ENCODE results near the gene RNF183. TPM values are rescaled to one million over a fixed set of nuclear protein-coding genes. Genes with fewer than 3 reads are reported as not detected.

The RNF183 gene
- total and polyA plus RNA-seq, 4 donors = not detected

- no peaks in the 10 kb centered on the region for H3K36me3 ChIP-seq (ENCODE audit: control insufficient read depth in 1 of 2, insufficient read depth in 2 of 2, low read length in 1 of 2)
Measured at GRCh38 chr9:113322671-113323070, 19.5 kb upstream of the RNF183 start.

GRCh38 chr9:113320051-113320450 is 16.9 kb upstream of the RNF183 start:
- H3K27ac ChIP-seq (ENCODE audit: low read depth in 1 of 2, low read length in 2 of 2) = no peak overlapping the region
- H3K36me3 ChIP-seq (ENCODE audit: control insufficient read depth in 1 of 2, insufficient read depth in 2 of 2, low read length in 1 of 2) = no peaks in the 10 kb centered on the region
- 97 to 99% methylated on average over 3 of the region's 3 CpGs for WGBS, 2 donors
- no peaks in the 10 kb centered on the region for H3K27me3 ChIP-seq (ENCODE audit: control insufficient read depth in 1 of 2, insufficient read depth in 2 of 2, low read length in 1 of 2)
- no peak for DNase-seq
- intact Hi-C loops (cut with DNase I) = no loop called here
- no peak for ATAC-seq (ENCODE audit: low FRiP score)
- no peaks in the 10 kb centered on the region for H3K9me3 ChIP-seq (ENCODE audit: control insufficient read depth, low read length)
- H3K4me1 ChIP-seq (ENCODE audit: control insufficient read depth in 1 of 2, insufficient read depth in 2 of 2, low read length in 2 of 2) = peaks cover 0 to 2% of the 10 kb centered on the region in 2 donors
- H3K4me3 ChIP-seq (ENCODE audit: low read length in 2 of 2) = no peak overlapping the region

More at GRCh38 chr9:113322671-113323070, 19.5 kb upstream of the RNF183 start:
- no peaks in the 10 kb centered on the region for H3K27me3 ChIP-seq (ENCODE audit: control insufficient read depth in 1 of 2, insufficient read depth in 2 of 2, low read length in 1 of 2)
- no peak overlapping the region for H3K27ac ChIP-seq (ENCODE audit: low read depth in 1 of 2, low read length in 2 of 2)
- ATAC-seq (ENCODE audit: low FRiP score) (no peak), DNase-seq (no peak)
- intact Hi-C loops (cut with DNase I) = no loop called here
- H3K4me1 ChIP-seq (ENCODE audit: control insufficient read depth in 1 of 2, insufficient read depth in 2 of 2, low read length in 2 of 2) = no peaks in the 10 kb centered on the region
- 83 to 86% methylated on average over 6 of the region's 6 CpGs for whole genome bisulfite sequencing, 2 donors
- H3K9me3 ChIP-seq (ENCODE audit: control insufficient read depth, low read length) = no peaks in the 10 kb centered on the region
- H3K4me3 ChIP-seq (ENCODE audit: low read length in 2 of 2) = no peak overlapping the region

GRCh38 chr9:113319054-113319453 is 15.9 kb upstream of the RNF183 start:
- H3K36me3 ChIP-seq (ENCODE audit: control insufficient read depth in 1 of 2, insufficient read depth in 2 of 2, low read length in 1 of 2) = no peaks in the 10 kb centered on the region
- no peak overlapping the region for H3K27ac ChIP-seq (ENCODE audit: low read depth in 1 of 2, low read length in 2 of 2)
- ATAC-seq (ENCODE audit: low FRiP score) = no peak

GRCh38 chr9:113317777-113318176 is 14.6 kb upstream of the RNF183 start:
- WGBS, 2 donors = 46 to 49% methylated on average over 2 of the region's 2 CpGs
- H3K9me3 ChIP-seq (ENCODE audit: control insufficient read depth, low read length) = no peaks in the 10 kb centered on the region
- intact Hi-C loops (cut with DNase I) = loop anchor here in 1 of 2 donors (5.0 to 10.0 kb wide), 2 partner anchors 57 to 85 kb away; partner anchors contain the start of genes ALAD and HDHD3
- no peak overlapping the region for H3K4me3 ChIP-seq (ENCODE audit: low read length in 2 of 2)
- DNase-seq (no peak), ATAC-seq (ENCODE audit: low FRiP score) (no peak)
- H3K36me3 ChIP-seq (ENCODE audit: control insufficient read depth in 1 of 2, insufficient read depth in 2 of 2, low read length in 1 of 2) = no peaks in the 10 kb centered on the region
- H3K4me1 ChIP-seq (ENCODE audit: control insufficient read depth in 1 of 2, insufficient read depth in 2 of 2, low read length in 2 of 2) = peaks cover 0 to 2% of the 10 kb centered on the region in 2 donors
- no peaks in the 10 kb centered on the region for H3K27me3 ChIP-seq (ENCODE audit: control insufficient read depth in 1 of 2, insufficient read depth in 2 of 2, low read length in 1 of 2)
- no peak overlapping the region for H3K27ac ChIP-seq (ENCODE audit: low read depth in 1 of 2, low read length in 2 of 2)

More at GRCh38 chr9:113319054-113319453, 15.9 kb upstream of the RNF183 start:
- no peak for DNase-seq
- H3K9me3 ChIP-seq (ENCODE audit: control insufficient read depth, low read length) = no peaks in the 10 kb centered on the region
- no peak overlapping the region for H3K4me3 ChIP-seq (ENCODE audit: low read length in 2 of 2)
- H3K27me3 ChIP-seq (ENCODE audit: control insufficient read depth in 1 of 2, insufficient read depth in 2 of 2, low read length in 1 of 2) = no peaks in the 10 kb centered on the region
- intact Hi-C loops (cut with DNase I) = loop anchor here in 1 of 2 donors (5.0 to 10.0 kb wide), 2 partner anchors 56 to 83 kb away; partner anchors contain the start of genes ALAD and HDHD3
- WGBS, 2 donors = 90 to 94% methylated on average over 2 of the region's 2 CpGs
- H3K4me1 ChIP-seq (ENCODE audit: control insufficient read depth in 1 of 2, insufficient read depth in 2 of 2, low read length in 2 of 2) = peaks cover 0 to 2% of the 10 kb centered on the region in 2 donors

- 10 to 16% methylated on average over 4 of the region's 4 CpGs for WGBS, 2 donors
- Histone ChIP-seq H3K27me3 (ENCODE audit: control insufficient read depth in 1 of 2, insufficient read depth in 2 of 2, low read length in 1 of 2) (no peaks in the 10 kb centered on the region), H3K4me3 (ENCODE audit: low read length in 2 of 2) (no peak overlapping the region), H3K4me1 (ENCODE audit: control insufficient read depth in 1 of 2, insufficient read depth in 2 of 2, low read length in 2 of 2) (peaks cover 0 to 2% of the 10 kb centered on the region in 2 donors), H3K27ac (ENCODE audit: low read depth in 1 of 2, low read length in 2 of 2) (no peak overlapping the region), H3K9me3 (ENCODE audit: control insufficient read depth, low read length) (no peaks in the 10 kb centered on the region), H3K36me3 (ENCODE audit: control insufficient read depth in 1 of 2, insufficient read depth in 2 of 2, low read length in 1 of 2) (no peaks in the 10 kb centered on the region)
- intact Hi-C loops (cut with DNase I) = loop anchor here in 1 of 2 donors (5.0 to 10.0 kb wide), 2 partner anchors 59 to 86 kb away; partner anchors contain the start of genes ALAD and HDHD3
- ATAC-seq (ENCODE audit: low FRiP score) (peak; percentile 36), DNase-seq (no peak)
Measured at GRCh38 chr9:113316030-113316429, 12.9 kb upstream of the RNF183 start.

GRCh38 chr9:113315231-113315630 is 12.1 kb upstream of the RNF183 start:
- no peaks in the 10 kb centered on the region for H3K27me3 ChIP-seq (ENCODE audit: control insufficient read depth in 1 of 2, insufficient read depth in 2 of 2, low read length in 1 of 2)
- DNase-seq (no peak), ATAC-seq (ENCODE audit: low FRiP score) (no peak)
- no peaks in the 10 kb centered on the region for H3K9me3 ChIP-seq (ENCODE audit: control insufficient read depth, low read length)
- H3K27ac ChIP-seq (ENCODE audit: low read depth in 1 of 2, low read length in 2 of 2) = no peak overlapping the region
- H3K4me1 ChIP-seq (ENCODE audit: control insufficient read depth in 1 of 2, insufficient read depth in 2 of 2, low read length in 2 of 2) = peaks cover 0 to 2% of the 10 kb centered on the region in 2 donors
- no peaks in the 10 kb centered on the region for H3K36me3 ChIP-seq (ENCODE audit: control insufficient read depth in 1 of 2, insufficient read depth in 2 of 2, low read length in 1 of 2)
- H3K4me3 ChIP-seq (ENCODE audit: low read length in 2 of 2) = no peak overlapping the region
- intact Hi-C loops (cut with DNase I) = loop anchor here in 1 of 2 donors (5.0 to 10.0 kb wide), 2 partner anchors 60 to 87 kb away; partner anchors contain the start of genes ALAD and HDHD3

- Histone ChIP-seq H3K27ac (ENCODE audit: low read depth in 1 of 2, low read length in 2 of 2) (no peak overlapping the region), H3K36me3 (ENCODE audit: control insufficient read depth in 1 of 2, insufficient read depth in 2 of 2, low read length in 1 of 2) (no peaks in the 10 kb centered on the region), H3K27me3 (ENCODE audit: control insufficient read depth in 1 of 2, insufficient read depth in 2 of 2, low read length in 1 of 2) (no peaks in the 10 kb centered on the region), H3K4me1 (ENCODE audit: control insufficient read depth in 1 of 2, insufficient read depth in 2 of 2, low read length in 2 of 2) (peaks cover 0 to 2% of the 10 kb centered on the region in 2 donors), H3K4me3 (ENCODE audit: low read length in 2 of 2) (no peak overlapping the region), H3K9me3 (ENCODE audit: control insufficient read depth, low read length) (no peaks in the 10 kb centered on the region)
- DNase-seq = no peak
- 63 to 77% methylated on average over 5 of the region's 5 CpGs for WGBS, 2 donors
- no peak for ATAC-seq (ENCODE audit: low FRiP score)
- intact Hi-C loops (cut with DNase I) = loop anchor here in 1 of 2 donors (10.0 kb wide), 1 partner anchor 62 kb away; the partner anchor contains the start of gene HDHD3
Measured at GRCh38 chr9:113313261-113313660, 10.1 kb upstream of the RNF183 start.

- intact Hi-C loops (cut with DNase I) = loop anchor here in 1 of 2 donors (10.0 kb wide), 1 partner anchor 63 kb away; the partner anchor contains the start of gene HDHD3
Measured at GRCh38 chr9:113311961-113312360, 8.8 kb upstream of the RNF183 start.

GRCh38 chr9:113310538-113310937 is 7.4 kb upstream of the RNF183 start:
- H3K4me1 ChIP-seq (ENCODE audit: control insufficient read depth in 1 of 2, insufficient read depth in 2 of 2, low read length in 2 of 2) = no peaks in the 10 kb centered on the region
- 53% methylated on average over 3 of the region's 3 CpGs for WGBS, 2 donors
- DNase-seq (no peak), ATAC-seq (ENCODE audit: low FRiP score) (no peak)
- no peak overlapping the region for H3K27ac ChIP-seq (ENCODE audit: low read depth in 1 of 2, low read length in 2 of 2)
- H3K4me3 ChIP-seq (ENCODE audit: low read length in 2 of 2) = no peak overlapping the region
- intact Hi-C loops (cut with DNase I) = loop anchor here in 1 of 2 donors (10.0 kb wide), 1 partner anchor 64 kb away; the partner anchor contains the start of gene HDHD3
- H3K27me3 ChIP-seq (ENCODE audit: control insufficient read depth in 1 of 2, insufficient read depth in 2 of 2, low read length in 1 of 2) = no peaks in the 10 kb centered on the region
- H3K36me3 ChIP-seq (ENCODE audit: control insufficient read depth in 1 of 2, insufficient read depth in 2 of 2, low read length in 1 of 2) = no peaks in the 10 kb centered on the region
- H3K9me3 ChIP-seq (ENCODE audit: control insufficient read depth, low read length) = no peaks in the 10 kb centered on the region

More at GRCh38 chr9:113311961-113312360, 8.8 kb upstream of the RNF183 start:
- H3K27ac ChIP-seq (ENCODE audit: low read depth in 1 of 2, low read length in 2 of 2) = no peak overlapping the region
- no peak for ATAC-seq (ENCODE audit: low FRiP score)
- no peak for DNase-seq
- 66 to 68% methylated on average over 3 of the region's 3 CpGs for WGBS, 2 donors
- H3K4me1 ChIP-seq (ENCODE audit: control insufficient read depth in 1 of 2, insufficient read depth in 2 of 2, low read length in 2 of 2) = peaks cover 0 to 2% of the 10 kb centered on the region in 2 donors
- H3K9me3 ChIP-seq (ENCODE audit: control insufficient read depth, low read length) = no peaks in the 10 kb centered on the region
- no peaks in the 10 kb centered on the region for H3K36me3 ChIP-seq (ENCODE audit: control insufficient read depth in 1 of 2, insufficient read depth in 2 of 2, low read length in 1 of 2)
- no peak overlapping the region for H3K4me3 ChIP-seq (ENCODE audit: low read length in 2 of 2)
- H3K27me3 ChIP-seq (ENCODE audit: control insufficient read depth in 1 of 2, insufficient read depth in 2 of 2, low read length in 1 of 2) = no peaks in the 10 kb centered on the region
